GM03348 (cell line): Measurements from ENCODE around the gene CIITA.
"Not testable (repeated sequence)": the region's sequence is repeated elsewhere in the genome, so short reads cannot be mapped to it uniquely, and the experiment has no call there.

Experiments
- DNase-seq: peaks from one replicate; pipeline ENCODE4 v3.0.0; 2012; ENCODE audit warnings: low spot score

Gene CIITA

GRCh38 chr16:10876799-10877341 lies at the start of gene CIITA:
Gene CIITA, plus strand, starts transcription at chr16:10877202. Its CDS starts 129 bp downstream, at chr16:10877331.
- peak; percentile 60 for DNase-seq

GRCh38 chr16:10827691-10828341 lies 49.2 kb upstream of the CIITA start:
- DNase-seq = peak; percentile 93

- peak; percentile 87 for DNase-seq
Measured at GRCh38 chr16:10828851-10829366, 48.1 kb upstream of the CIITA start.

DNA sequence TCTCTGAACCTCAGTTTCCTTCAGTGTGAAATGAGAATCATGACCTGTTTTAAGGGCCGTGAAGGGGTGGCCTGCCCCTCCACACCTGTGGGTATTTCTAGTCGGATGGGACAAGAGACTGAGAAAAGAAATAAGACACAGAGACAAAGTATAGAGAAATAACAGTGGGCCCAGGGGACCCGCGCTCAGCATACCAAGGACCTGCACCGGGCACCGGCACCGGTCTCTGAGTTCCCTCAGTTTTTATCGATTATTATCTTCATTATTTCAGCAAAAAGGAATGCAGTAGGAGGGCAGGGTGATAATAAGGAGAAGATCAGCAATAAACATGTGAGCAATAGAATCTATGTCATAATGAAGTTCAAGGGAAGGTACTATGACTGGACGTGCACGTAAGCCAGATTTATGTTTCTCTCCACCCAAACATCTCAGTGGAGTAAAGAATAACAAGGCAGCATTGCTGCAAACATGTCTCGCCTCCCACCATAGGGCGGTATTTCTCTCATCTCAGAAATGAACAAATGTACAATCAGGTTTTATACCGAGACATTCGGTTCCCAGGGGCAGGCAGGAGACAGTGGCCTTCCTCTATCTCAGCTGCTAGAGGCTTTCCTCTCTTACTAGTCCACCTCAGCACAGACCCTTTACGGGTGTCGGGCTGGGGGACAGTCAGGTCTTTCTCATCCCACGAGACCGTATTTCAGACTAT lies 47.5 kb upstream of the CIITA start:
- DNase-seq = not testable (repeated sequence)

- DNase-seq = not testable (repeated sequence)
Measured at GRCh38 chr16:10830240-10830639, 46.8 kb upstream of the CIITA start.

DNA sequence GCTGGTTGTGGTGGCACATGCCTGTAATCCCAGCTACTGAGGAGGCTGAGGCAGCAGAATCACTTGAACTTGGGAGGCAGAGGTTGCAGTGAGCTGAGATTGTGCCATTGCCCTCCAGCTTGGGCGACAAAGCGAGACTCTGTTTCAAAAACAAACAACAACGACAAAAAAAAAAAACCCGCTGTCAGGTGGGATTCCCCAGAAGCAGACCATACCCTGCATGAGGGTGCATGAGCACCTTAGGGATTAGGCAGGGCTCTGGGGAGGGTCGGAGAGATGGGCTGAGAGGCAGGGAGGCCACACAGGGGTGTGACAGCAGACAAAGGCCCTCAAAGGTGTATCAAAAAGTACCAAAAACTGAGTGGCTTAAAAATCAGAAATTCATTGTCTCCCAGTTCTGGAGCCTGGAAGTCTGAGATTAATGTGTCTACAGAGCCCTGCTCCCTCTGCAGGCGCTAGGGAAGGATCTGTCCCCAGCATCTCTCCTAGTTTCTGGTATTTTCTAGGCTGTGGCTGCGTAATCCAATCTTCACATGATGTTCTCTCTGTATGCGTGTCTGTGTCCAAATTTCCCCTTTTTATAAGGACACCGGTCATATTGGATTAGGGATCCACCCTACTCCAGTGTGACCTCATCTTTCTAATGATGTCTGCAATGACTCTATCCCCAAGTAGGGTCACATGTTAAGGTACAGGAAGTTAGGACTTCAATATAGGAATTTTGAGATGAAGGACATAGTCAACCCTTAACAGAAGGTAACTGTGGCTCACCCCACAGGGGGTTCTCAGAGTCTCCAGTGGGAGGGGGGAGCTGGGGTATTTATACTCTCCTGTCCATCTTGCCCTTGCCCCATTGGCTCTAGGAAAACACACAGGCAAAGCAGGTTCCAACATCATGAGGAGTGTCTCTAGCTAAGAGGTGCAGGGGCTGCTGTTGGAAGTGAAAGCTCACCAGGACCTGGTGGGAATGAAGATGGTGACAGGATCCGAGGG lies 44.8 kb upstream of the CIITA start:
- DNase-seq = no peak

DNA sequence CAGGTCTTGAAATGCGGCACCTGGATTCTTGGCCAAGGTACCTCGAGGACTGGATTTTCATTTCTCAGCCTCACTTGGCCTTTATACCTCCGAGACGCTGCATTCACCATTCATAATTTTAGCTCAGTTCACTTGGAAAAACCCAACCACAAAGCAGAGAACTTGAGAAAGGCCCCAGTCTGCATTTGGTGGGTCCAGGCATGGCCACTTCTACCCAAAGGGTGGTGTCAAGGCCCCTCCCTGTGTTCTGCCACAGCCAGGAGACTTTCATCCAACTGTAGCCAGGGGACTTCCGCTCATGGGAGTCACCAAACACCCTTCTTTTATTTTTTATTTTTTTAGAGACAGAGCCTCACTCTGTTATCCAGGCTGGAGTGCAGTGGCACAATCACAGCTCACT lies 43.7 kb upstream of the CIITA start:
- no peak for DNase-seq

DNA sequence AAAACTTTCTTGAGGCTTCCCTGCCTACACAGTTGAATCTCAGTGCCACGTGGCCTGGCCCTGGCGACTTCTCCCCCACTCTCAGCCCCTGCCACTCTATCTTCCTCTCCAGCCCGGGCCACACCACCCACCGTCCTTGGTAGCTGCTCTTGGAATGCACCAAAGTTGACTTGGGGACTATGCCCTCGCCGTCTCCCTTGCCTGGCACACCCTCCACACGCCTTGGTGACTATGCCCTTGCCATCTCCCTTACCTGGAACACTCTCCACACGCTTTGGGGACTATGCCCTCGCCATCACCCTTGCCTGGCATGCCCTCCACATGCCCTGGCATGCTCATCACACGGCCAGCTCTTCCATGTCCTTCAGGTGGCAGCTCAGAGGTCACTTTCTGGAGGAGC lies 42.9 kb upstream of the CIITA start:
- DNase-seq = no peak

DNA sequence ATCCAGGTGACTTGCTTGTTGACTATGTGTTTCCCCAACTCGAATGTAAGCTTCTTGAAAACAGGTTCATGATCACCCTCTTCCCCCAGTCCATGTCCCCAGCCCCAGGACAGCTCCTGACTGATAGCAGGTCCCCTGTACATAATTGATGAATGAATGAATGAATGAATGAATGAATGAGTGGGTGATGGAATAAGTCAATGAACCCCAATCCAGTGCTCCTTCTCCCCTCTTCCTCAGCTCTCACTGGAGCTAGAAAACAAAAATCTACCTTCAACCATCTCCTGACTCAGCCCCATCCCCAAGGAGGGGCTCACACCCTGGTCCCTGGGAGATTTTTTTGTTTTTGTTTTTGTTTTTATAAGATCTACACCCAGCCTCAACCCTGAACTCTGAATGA lies 42.2 kb upstream of the CIITA start:
- no peak for DNase-seq

GRCh38 chr16:10835281-10835931 lies 41.6 kb upstream of the CIITA start:
- DNase-seq = no peak

DNA sequence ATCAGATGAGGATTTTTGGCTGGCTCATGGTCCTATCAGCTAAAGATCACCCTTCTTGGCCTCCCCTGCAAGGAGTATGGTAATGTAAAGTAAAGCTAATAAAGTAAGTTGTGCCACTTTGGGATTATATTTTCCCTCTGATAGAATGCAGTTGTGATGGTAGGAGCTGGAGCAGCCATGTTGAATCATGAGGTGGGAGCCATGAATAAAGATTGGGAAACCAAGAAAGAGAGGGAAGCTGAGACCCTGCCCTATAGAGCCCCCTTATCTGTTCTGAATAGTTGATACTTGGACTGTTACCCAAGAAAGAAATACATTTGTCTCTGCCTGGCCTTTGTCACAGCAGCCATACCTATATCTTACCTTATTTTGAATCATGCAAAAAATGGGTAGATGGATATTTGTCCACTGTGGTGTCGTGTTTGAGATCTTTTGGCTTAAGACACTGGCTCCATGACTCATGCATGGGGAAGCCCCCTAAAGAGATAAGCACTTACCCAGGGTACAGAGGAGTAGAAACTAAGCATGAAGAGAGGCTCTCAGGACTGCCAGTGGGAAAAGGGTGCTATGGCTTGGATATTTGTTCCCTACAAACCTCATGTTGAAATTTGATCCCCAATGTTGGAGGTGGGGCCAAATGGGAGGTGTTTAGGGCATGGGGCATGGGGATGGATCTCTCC lies 40.7 kb upstream of the CIITA start:
- DNase-seq = no peak

GRCh38 chr16:10838621-10839278 lies 38.3 kb upstream of the CIITA start:
- no peak for DNase-seq

DNA sequence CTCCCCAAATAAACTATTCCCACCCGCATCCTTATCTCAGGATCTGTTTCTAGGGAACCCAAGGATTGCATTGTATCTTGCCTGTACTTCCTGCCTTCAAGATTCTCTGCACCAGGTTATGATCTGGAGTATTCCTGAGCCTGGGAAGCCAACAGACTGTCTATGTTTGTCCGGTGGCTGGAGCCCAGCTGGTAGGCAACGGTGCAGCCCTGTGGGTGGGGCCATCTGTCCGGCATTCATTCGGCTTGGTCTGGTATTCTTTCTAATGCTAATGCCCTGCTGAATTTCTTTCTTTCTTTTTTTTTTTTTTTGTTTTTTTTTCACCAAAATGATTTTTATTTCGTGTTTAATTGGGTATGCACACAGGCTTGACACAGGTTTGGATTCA lies 37.7 kb upstream of the CIITA start:
- DNase-seq = no peak

DNA sequence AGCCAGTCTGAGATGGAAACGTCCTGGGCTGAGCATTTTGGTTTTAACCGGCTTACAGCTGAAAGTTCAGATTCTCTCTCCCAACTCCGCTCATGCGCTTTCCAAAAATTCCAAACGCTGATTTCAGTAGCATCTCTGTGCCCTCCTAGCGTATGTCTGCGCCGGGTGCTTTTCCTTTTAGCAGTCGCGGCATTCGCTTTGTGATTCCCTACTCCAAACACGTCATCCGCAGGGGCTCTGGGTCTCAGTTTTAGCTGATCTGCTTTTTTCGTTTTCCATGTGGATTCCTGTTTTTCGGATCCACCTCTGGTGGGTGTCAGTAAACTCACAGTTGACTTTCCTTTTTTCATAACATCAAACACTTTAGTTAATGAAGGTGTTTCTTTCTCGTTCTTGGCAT lies 36.3 kb upstream of the CIITA start:
- no peak for DNase-seq

DNA sequence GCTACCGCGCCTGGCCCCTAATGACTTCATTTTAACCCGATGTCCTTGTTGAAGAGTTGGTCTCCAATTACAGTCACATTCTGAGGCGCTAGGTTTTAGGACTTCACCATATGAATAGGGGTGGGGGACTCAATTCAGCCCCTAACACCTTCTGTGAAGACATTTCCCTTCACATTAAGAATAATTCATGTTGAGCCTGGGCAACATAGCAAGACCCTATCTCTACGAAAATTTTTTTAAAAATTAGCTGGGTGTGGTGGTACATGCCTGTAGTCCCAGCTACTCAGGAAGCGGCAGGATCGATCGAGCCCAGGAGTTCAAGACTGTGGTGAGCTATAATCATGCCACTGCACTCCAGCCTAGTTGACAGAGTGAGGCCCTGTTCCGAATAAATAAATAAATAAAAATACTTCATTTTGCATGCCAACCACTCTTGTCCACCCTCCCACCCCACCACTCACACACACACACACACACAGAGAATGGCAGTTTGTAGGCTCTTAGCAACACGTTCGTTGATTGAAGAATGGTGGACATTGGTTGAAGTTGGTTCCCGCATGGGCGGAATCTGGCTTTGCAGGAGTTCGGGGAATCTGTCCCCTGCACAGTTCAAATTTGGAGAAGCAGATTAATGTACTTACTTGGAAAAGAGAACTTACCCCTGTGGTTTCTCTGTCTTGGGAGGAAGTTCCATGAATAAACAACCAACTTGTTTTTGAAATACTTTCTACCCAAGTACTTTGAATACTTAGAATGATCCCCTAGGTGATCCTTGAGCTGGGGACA lies 30.6 kb upstream of the CIITA start:
- no peak for DNase-seq

DNA sequence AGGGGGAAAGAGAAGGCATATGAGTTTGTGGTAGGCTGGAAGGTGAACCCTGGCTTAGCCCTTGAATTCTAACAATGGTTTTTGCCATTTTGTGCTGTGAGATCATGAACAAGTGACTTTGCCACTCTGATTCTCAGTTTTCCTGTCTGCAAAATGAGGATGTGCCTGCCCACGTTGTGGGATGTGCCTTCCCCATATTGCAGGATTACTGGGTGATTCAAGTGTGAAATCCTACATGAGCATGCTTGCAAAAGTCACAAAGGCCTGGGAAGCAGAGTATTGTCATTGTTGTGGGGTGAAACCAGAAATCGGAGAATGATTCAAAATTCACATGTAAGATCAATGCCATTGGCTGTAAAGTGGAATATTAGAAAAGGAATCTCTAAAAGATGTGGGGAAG lies 29.8 kb upstream of the CIITA start:
- DNase-seq = no peak

GRCh38 chr16:10849736-10850477 lies 27.1 kb upstream of the CIITA start:
- DNase-seq = no peak

DNA sequence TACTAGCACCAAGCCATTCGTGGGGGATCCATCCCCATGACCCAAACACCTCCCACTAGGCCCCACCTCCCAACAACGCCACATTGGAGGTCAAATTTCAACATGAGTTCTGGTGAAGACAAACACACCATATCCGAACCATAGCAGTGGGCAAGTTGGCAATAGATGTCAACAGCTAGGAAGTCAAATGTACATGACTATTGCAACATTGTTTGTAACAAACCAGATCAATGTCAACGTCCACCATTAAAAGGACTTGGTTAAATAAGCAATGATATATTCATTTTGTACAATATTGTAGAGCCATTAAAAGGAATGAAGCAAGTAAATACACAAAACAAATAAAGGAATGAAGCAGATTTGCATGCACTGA lies 26.5 kb upstream of the CIITA start:
- DNase-seq = no peak

GRCh38 chr16:10851512-10851911 lies 25.5 kb upstream of the CIITA start:
- no peak for DNase-seq
